ENCODE data around the gene DUS3L. TPM values are rescaled to one million over a fixed set of nuclear protein-coding genes. Genes with fewer than 3 reads are reported as not detected.

The DUS3L gene
- total and polyA plus RNA-seq, 11 donors: 12.0 to 20.7 (median 15.8) TPM

DNA sequence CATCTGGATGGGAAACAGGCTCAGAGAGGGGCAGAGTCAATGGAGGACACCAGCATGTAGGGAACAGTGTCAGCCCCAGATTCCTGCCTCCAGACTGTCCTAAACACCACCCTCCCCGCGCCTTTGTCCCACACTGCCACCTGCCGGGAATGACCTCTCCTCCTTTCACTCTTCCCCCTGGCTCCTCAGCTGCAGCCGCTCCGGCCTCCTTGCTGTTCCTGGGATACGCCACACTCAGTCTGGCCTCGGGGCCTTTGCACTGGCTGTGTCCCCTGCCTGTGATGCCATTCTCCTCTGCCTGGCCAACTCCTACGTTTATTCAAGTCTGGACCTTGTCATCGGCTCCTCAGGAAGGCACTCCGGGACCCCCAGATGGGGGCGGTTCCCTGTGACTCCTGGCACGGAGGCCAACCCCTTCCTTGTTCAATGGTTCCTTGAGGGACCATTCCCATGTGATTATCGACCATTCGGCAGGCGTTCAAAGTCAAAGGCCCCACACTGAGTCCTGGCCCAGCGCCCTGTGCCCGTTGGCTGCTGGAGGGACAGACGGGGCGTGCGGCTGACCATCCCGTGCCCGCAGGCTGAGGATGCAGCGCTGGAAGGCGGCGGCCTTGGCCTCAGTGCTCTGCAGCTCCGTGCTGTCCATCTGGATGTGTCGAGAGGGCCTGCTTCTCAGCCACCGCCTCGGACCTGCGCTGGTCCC lies 32.8 kb upstream of the DUS3L start:
- Histone ChIP-seq H3K4me1 (peaks cover 0 to 18% (median 3%) of the 10 kb centered on the region in 12 donors), H3K27ac (no peak overlapping the region), H3K36me3 (no peaks in the 10 kb centered on the region), H3K9me3 (no peaks in the 10 kb centered on the region), H3K27me3 (peaks cover 0 to 9% (median 3%) of the 10 kb centered on the region in 9 donors), H3K4me3 (no peak overlapping the region)
- intact Hi-C loops (cut with DNase I): no loop called here
- TF ChIP-seq CTCF (IDR thresholded peaks at IDR 0.05) (no peak), POLR2A (IDR thresholded peaks at IDR 0.05) (no peak)
- 83 to 84% (median 83%) methylated on average over 25 to 30 of the region's 30 CpGs for WGBS, 4 donors
- DNase-seq (no peak), ATAC-seq (no peak)

DNA sequence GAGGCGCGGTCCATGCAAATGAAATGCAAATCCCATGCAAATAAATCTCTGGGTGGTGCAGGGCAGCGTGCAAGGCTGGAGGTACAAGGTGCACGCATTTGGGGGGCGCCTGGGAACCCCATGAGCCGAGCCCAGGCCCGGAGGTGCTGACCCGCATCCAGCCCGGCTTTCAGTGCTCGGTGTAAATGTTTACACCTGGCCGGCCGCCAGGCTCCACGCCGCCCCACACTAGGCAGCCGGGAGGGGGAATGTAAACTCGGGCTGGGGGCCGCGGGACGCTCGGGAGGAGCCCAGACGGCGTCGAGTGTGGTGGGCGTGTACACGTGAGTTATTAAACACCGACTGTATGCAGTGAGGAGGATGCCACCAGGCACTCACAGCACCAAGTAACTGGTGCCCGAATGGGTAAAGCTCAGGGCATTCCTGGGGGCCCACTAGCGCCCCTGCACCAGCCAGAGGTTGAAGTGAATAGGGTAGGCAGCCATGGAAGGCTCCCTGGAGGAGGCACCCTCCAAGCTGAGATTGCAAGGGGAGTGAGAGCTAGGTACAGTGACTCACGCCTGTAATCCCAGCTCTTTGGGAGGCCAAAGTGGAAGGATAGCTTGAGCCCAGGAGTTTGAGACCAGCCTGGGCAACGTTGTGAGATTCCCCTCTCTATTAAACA lies 31.4 kb upstream of the DUS3L start:
- TF ChIP-seq POLR2A (IDR thresholded peaks at IDR 0.05) (no peak), CTCF (IDR thresholded peaks at IDR 0.05) (no peak)
- H3K27me3 ChIP-seq: no peaks in the 10 kb centered on the region
- H3K27ac ChIP-seq: no peak overlapping the region
- DNase-seq: no peak
- H3K36me3 ChIP-seq: no peaks in the 10 kb centered on the region
- 45 to 52% (median 48%) methylated on average over 25 to 30 of the region's 30 CpGs for WGBS, 4 donors
- no peak for ATAC-seq
- H3K9me3 ChIP-seq: no peaks in the 10 kb centered on the region
- H3K4me1 ChIP-seq: peaks cover 0 to 9% (median 1%) of the 10 kb centered on the region in 12 donors
- intact Hi-C loops (cut with DNase I): no loop called here
- no peak overlapping the region for H3K4me3 ChIP-seq

DNA sequence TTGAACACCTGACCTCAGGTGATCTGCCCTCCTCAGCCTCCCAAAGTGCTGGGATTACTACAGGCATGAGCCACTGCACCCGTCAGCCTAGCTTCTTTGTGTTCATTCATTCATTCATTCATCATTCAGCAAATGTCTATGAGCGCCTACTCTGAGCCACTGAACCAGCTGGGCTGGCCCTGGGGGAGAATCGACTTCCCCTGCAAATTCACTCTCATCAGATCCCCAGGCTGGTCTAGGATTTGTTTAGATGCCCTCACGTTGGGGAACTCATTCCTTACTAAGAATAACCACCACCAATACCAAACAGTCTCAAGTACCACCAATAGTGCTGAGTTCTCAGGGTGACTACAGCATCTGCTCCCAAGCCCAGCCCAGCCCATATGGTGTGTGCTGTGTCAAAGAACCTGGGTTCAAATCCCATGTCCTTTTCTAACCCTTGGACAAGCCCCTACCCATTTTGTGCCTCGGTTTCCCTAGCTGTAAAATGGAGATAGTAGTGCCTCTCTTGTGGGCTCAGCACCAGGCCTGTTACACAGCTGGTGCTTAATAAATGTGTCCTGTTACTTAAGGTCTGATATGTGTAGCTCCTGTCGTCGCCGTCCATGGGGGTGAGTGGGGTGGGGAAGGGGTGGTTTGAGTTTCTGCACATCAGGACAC lies 30.7 kb upstream of the DUS3L start:
- Histone ChIP-seq H3K4me3 (no peak overlapping the region), H3K36me3 (no peaks in the 10 kb centered on the region), H3K27me3 (no peaks in the 10 kb centered on the region), H3K4me1 (peaks cover 0 to 3% (median 0%) of the 10 kb centered on the region in 12 donors), H3K9me3 (no peaks in the 10 kb centered on the region), H3K27ac (no peak overlapping the region)
- ATAC-seq (no peak), DNase-seq (no peak)
- intact Hi-C loops (cut with DNase I): no loop called here
- 55 to 66% (median 61%) methylated on average over 8 of the region's 8 CpGs for WGBS, 4 donors
- TF ChIP-seq POLR2A (IDR thresholded peaks at IDR 0.05) (no peak), CTCF (IDR thresholded peaks at IDR 0.05) (no peak)

DNA sequence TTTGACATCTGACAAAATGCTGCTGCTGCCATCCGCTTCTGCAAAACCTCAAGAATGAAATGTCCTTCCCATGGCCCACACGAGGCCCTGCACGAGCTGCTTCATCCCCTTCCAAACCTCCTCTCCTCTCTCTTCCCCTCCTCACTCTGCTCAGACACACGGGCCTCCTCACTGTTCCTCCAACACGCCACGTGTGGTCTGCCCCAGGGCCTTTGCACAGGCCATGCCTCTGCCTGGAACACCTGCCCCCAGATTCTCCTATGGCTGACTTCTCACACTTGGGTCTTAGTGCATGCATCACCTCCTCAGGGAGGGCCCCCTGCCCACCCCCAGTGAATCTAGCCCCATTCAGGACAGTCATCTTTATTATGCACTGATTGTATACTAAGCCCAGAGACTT lies 29.8 kb upstream of the DUS3L start:
- Histone ChIP-seq H3K36me3 (no peaks in the 10 kb centered on the region), H3K27me3 (no peaks in the 10 kb centered on the region), H3K9me3 (no peaks in the 10 kb centered on the region), H3K4me3 (no peak overlapping the region), H3K27ac (no peak overlapping the region), H3K4me1 (no peaks in the 10 kb centered on the region)
- no peak for DNase-seq
- no peak for ATAC-seq
- no peak for TF ChIP-seq CTCF (IDR thresholded peaks at IDR 0.05)
- no peak for TF ChIP-seq POLR2A (IDR thresholded peaks at IDR 0.05)
- intact Hi-C loops (cut with DNase I): no loop called here
- WGBS, 4 donors: 59 to 70% (median 64%) methylated on average over 6 of the region's 6 CpGs
